HCT116 (cell line): ENCODE data around the gene FCHO1. TPM values are rescaled to one million over a fixed set of nuclear protein-coding genes. Genes with fewer than 3 reads are reported as not detected.

Experiments
- ATAC-seq: fragments of 200-7000 bp; cut with Tn5 transposase; 2 replicates; pipeline ENCODE4 v1.9.1; 2020; ENCODE audit warnings: mild to moderate bottlenecking, moderate library complexity
- BruUV-seq: library from RNA; stranded (reverse); fragments of 400-500 nt; replicated peaks from 2 replicates; lab custom pipeline; 2021; lab: Mats Ljungman, UMichigan
- CTCF ChIA-PET: fragments of 300-600 bp; sonication (Branson Sonifier 250); formaldehyde crosslinking; loops from one replicate; lab custom pipeline; 2021; ENCODE audit warnings: antibody characterized with exemption; lab: Charles Lee
- POLR2A ChIA-PET: fragments of 300-600, 350-600 bp; sonication (Branson Sonifier 250); formaldehyde crosslinking; loops from one replicate; lab custom pipeline; 2021; ENCODE audit warnings: antibody characterized with exemption; lab: Charles Lee
- RAD21 ChIA-PET, 2 experiments: fragments of 300-600 bp; sonication (Branson Sonifier 250); formaldehyde crosslinking; loops; one replicate each; lab custom pipeline; 2023; ENCODE audit warnings: low total read pairs in 2 of 2; ENCODE audit not compliant: uncharacterized antibody in 2 of 2, unreplicated experiment in 2 of 2, low non-redundant PET in 1 of 2; lab: Charles Lee
- DNase-seq: peaks from one replicate; pipeline ENCODE4 v3.0.0-alpha.2; 2010; ENCODE audit warnings: low read depth, low spot score
- H2AFZ ChIP-seq: fragments of 200-600 bp; shearing (Covaris generic), sonication (generic); 2 replicates; pipeline ENCODE4 v1.6.1; 2017; ENCODE audit warnings: low read depth, mixed run types, mixed read lengths, antibody characterized with exemption, low read length; ENCODE audit not compliant: poor library complexity, severe bottlenecking
- H3K27ac ChIP-seq: 2 replicates; pipeline ENCODE4 v1.5.1; 2012; ENCODE audit warnings: low read depth, low read length
- H3K27me3 ChIP-seq: fragments of 200-600 bp; sonication (generic); 2 replicates; pipeline ENCODE4 v1.6.1; 2016; ENCODE audit warnings: mixed run types, low read length, mixed read lengths; ENCODE audit not compliant: insufficient read depth
- H3K36me3 ChIP-seq, 2 experiments: fragments of 200-500 bp in 1 of 2; fragments of 200-600 bp in 1 of 2; sonication (Bioruptor generic) in 1 of 2; sonication (generic) in 1 of 2; 2 replicates each; pipeline versions ENCODE4 v1.5.1 to v1.6.1; 2014 to 2016; ENCODE audit warnings: low read length in 2 of 2, inconsistent platforms in 1 of 2, mixed read lengths in 1 of 2, mixed run types in 1 of 2; ENCODE audit not compliant: insufficient read depth in 2 of 2, control insufficient read depth in 1 of 2
- H3K4me1 ChIP-seq, 2 experiments: fragments of 200-600 bp in 1 of 2; sonication (generic) in 1 of 2; 2 replicates each; pipeline versions ENCODE4 v1.5.1 to v1.6.1; 2012 to 2017; ENCODE audit warnings: low read length in 2 of 2, inconsistent platforms in 1 of 2, mild to moderate bottlenecking in 1 of 2, mixed read lengths in 1 of 2, mixed run types in 1 of 2, moderate library complexity in 1 of 2; ENCODE audit not compliant: insufficient read depth in 2 of 2, control insufficient read depth in 1 of 2
- H3K4me2 ChIP-seq: fragments of 200-600 bp; sonication (generic); 2 replicates; pipeline ENCODE4 v1.6.1; 2017; ENCODE audit warnings: mixed run types, low read length, mixed read lengths
- H3K4me3 ChIP-seq, 2 experiments: fragments of 200-600 bp in 1 of 2; sonication (generic) in 1 of 2; replicated peaks in 1 of 2; 2 replicates each; pipeline ENCODE4 v1.5.1; 2011 to 2016; ENCODE audit warnings: low read length in 2 of 2, control low read depth in 1 of 2, low read depth in 1 of 2, mild to moderate bottlenecking in 1 of 2, mixed read lengths in 1 of 2, mixed run types in 1 of 2
- H3K79me2 ChIP-seq: fragments of 200-600 bp; sonication (generic); 2 replicates; pipeline ENCODE4 v1.6.1; 2017; ENCODE audit warnings: mild to moderate bottlenecking, mixed run types, low read length, moderate library complexity, mixed read lengths; ENCODE audit not compliant: insufficient read depth
- H3K9ac ChIP-seq: fragments of 200-600 bp; sonication (generic); 2 replicates; pipeline ENCODE4 v1.6.1; 2016; ENCODE audit warnings: low read length, mixed read lengths
- H3K9me2 ChIP-seq: fragments of 200-600 bp; sonication (generic), shearing (Covaris generic); 2 replicates; pipeline ENCODE4 v1.6.1; 2017; ENCODE audit warnings: mixed run types, mild to moderate bottlenecking, moderate library complexity; ENCODE audit not compliant: insufficient read depth
- H3K9me3 ChIP-seq, 2 experiments: fragments of 200-500 bp in 1 of 2; fragments of 200-600 bp in 1 of 2; sonication (Bioruptor generic) in 1 of 2; sonication (generic) in 1 of 2; 2 replicates each; pipeline ENCODE4 v1.6.1; 2014 to 2017; ENCODE audit warnings: low read length in 2 of 2, mixed read lengths in 2 of 2, inconsistent platforms in 1 of 2, low read depth in 1 of 2, mild to moderate bottlenecking in 1 of 2, mixed run types in 1 of 2, moderate library complexity in 1 of 2; ENCODE audit not compliant: control insufficient read depth in 1 of 2, insufficient read depth in 1 of 2
- H4K20me1 ChIP-seq: fragments of 200-600 bp; sonication (generic), shearing (Covaris generic); 2 replicates; pipeline ENCODE4 v1.6.1; 2017; ENCODE audit warnings: mixed run types, mild to moderate bottlenecking, moderate library complexity; ENCODE audit not compliant: insufficient read depth
- EGR1 ChIP-seq: IDR thresholded peaks from 2 replicates; pipeline ENCODE4 v1.6.1; 2012; ENCODE audit warnings: low read depth
- FOSL1 ChIP-seq: IDR thresholded peaks from 2 replicates; pipeline ENCODE4 v1.6.1; 2012; ENCODE audit warnings: low read depth
- MAX ChIP-seq: IDR thresholded peaks from 2 replicates; pipeline ENCODE4 v1.6.1; 2012
- POLR2AphosphoS5 ChIP-seq: IDR thresholded peaks from 2 replicates; pipeline ENCODE4 v1.6.1; 2011; ENCODE audit warnings: mild to moderate bottlenecking, low read depth, low read length, moderate library complexity
- SIN3A ChIP-seq: IDR thresholded peaks from 2 replicates; pipeline ENCODE4 v1.6.1; 2012; ENCODE audit warnings: low read depth
- SP1 ChIP-seq: IDR thresholded peaks from 2 replicates; pipeline ENCODE4 v1.6.1; 2012; ENCODE audit warnings: low read depth
- SRF ChIP-seq: IDR thresholded peaks from 2 replicates; pipeline ENCODE4 v1.6.1; 2012; ENCODE audit warnings: low read depth
- TCF7L2 ChIP-seq: IDR thresholded peaks from 2 replicates; pipeline ENCODE4 v1.7.0; 2011; ENCODE audit warnings: borderline replicate concordance, inconsistent platforms; ENCODE audit not compliant: insufficient read depth, insufficient read length; ENCODE audit errors: extremely low read depth
- intact Hi-C: fragments of 100-400 bp; cut with micrococcal nuclease; formaldehyde crosslinking; loops from 2 replicates; pipeline ENCODE4 v1.10.0; 2022
- total RNA-seq: library from RNA; stranded (reverse); gene quantifications from one replicate; pipeline ENCODE4 v1.2.1, GENCODE V29; 2021; ENCODE audit not compliant: unreplicated experiment
- TF ChIP-seq, protein P1 (sequence below): IDR thresholded peaks from 2 replicates; pipeline ENCODE4 v1.6.1; 2012; ENCODE audit warnings: low read depth

FCHO1 gene
- total RNA-seq, 1 experiment from 2014 or later: 28.1 TPM

- Histone ChIP-seq H3K79me2 (no peaks in the 10 kb centered on the region), H3K4me1 (peaks cover 12 to 35% of the 10 kb centered on the region in 2 experiments), H3K9me2 (no peaks in the 10 kb centered on the region), H3K4me2 (no peak overlapping the region), H3K27ac (no peak overlapping the region), H3K9ac (no peak overlapping the region), H3K36me3 (no peaks in the 10 kb centered on the region), H3K4me3 (no peak overlapping the region), H4K20me1 (no peaks in the 10 kb centered on the region), H2AFZ (no peak overlapping the region), H3K27me3 (no peaks in the 10 kb centered on the region), H3K9me3 (no peaks in the 10 kb centered on the region)
- ChIA-PET RAD21 (no interaction called here), POLR2A (no interaction called here), CTCF (interaction anchor here (0.8 kb wide), 1 partner anchor 19 kb away, joined by 3 read pairs; no protein-coding TSS in a partner anchor)
- TF ChIP-seq EGR1 (no peak), TCF7L2 (no peak), SRF (no peak), SP1 (no peak), POLR2AphosphoS5 (no peak), SIN3A (no peak), FOSL1 (no peak), MAX (no peak)
- TF ChIP-seq, protein P1, sequence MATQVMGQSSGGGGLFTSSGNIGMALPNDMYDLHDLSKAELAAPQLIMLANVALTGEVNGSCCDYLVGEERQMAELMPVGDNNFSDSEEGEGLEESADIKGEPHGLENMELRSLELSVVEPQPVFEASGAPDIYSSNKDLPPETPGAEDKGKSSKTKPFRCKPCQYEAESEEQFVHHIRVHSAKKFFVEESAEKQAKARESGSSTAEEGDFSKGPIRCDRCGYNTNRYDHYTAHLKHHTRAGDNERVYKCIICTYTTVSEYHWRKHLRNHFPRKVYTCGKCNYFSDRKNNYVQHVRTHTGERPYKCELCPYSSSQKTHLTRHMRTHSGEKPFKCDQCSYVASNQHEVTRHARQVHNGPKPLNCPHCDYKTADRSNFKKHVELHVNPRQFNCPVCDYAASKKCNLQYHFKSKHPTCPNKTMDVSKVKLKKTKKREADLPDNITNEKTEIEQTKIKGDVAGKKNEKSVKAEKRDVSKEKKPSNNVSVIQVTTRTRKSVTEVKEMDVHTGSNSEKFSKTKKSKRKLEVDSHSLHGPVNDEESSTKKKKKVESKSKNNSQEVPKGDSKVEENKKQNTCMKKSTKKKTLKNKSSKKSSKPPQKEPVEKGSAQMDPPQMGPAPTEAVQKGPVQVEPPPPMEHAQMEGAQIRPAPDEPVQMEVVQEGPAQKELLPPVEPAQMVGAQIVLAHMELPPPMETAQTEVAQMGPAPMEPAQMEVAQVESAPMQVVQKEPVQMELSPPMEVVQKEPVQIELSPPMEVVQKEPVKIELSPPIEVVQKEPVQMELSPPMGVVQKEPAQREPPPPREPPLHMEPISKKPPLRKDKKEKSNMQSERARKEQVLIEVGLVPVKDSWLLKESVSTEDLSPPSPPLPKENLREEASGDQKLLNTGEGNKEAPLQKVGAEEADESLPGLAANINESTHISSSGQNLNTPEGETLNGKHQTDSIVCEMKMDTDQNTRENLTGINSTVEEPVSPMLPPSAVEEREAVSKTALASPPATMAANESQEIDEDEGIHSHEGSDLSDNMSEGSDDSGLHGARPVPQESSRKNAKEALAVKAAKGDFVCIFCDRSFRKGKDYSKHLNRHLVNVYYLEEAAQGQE: no peak
- intact Hi-C loops: no loop called here
- ATAC-seq (no peak), DNase-seq (no peak)
- BruUV-seq: no TSS peak
These were observed 3.6 kb downstream of the FCHO1 start for GRCh38 chr19:17754634-17755442.
